HCT116 (cell line): ENCODE data around the gene TMEM151A. TPM values are rescaled to one million over a fixed set of nuclear protein-coding genes. Genes with fewer than 3 reads are reported as not detected.
A peak's percentile ranks its signal among the peaks of the same experiment; 100 is the strongest.

ENCODE experiments used
- ATAC-seq: fragments of 200-7000 bp; cut with Tn5 transposase; 2 replicates; pipeline ENCODE4 v1.9.1; 2020; ENCODE audit warnings: mild to moderate bottlenecking, moderate library complexity
- BruUV-seq: library from RNA; stranded (reverse); fragments of 400-500 nt; replicated peaks from 2 replicates; lab custom pipeline; 2021; lab: Mats Ljungman, UMichigan
- CTCF ChIA-PET: fragments of 300-600 bp; sonication (Branson Sonifier 250); formaldehyde crosslinking; loops from one replicate; lab custom pipeline; 2021; ENCODE audit warnings: antibody characterized with exemption; lab: Charles Lee
- POLR2A ChIA-PET: fragments of 300-600, 350-600 bp; sonication (Branson Sonifier 250); formaldehyde crosslinking; loops from one replicate; lab custom pipeline; 2021; ENCODE audit warnings: antibody characterized with exemption; lab: Charles Lee
- RAD21 ChIA-PET, 2 experiments: fragments of 300-600 bp; sonication (Branson Sonifier 250); formaldehyde crosslinking; loops; one replicate each; lab custom pipeline; 2023; ENCODE audit warnings: low total read pairs in 2 of 2; ENCODE audit not compliant: uncharacterized antibody in 2 of 2, unreplicated experiment in 2 of 2, low non-redundant PET in 1 of 2; lab: Charles Lee
- DNase-seq: peaks from one replicate; pipeline ENCODE4 v3.0.0-alpha.2; 2010; ENCODE audit warnings: low read depth, low spot score
- H2AFZ ChIP-seq: fragments of 200-600 bp; shearing (Covaris generic), sonication (generic); 2 replicates; pipeline ENCODE4 v1.6.1; 2017; ENCODE audit warnings: low read depth, mixed run types, mixed read lengths, antibody characterized with exemption, low read length; ENCODE audit not compliant: poor library complexity, severe bottlenecking
- H3K27ac ChIP-seq: 2 replicates; pipeline ENCODE4 v1.5.1; 2012; ENCODE audit warnings: low read depth, low read length
- H3K27me3 ChIP-seq: fragments of 200-600 bp; sonication (generic); 2 replicates; pipeline ENCODE4 v1.6.1; 2016; ENCODE audit warnings: mixed run types, low read length, mixed read lengths; ENCODE audit not compliant: insufficient read depth
- H3K36me3 ChIP-seq, 2 experiments: fragments of 200-500 bp in 1 of 2; fragments of 200-600 bp in 1 of 2; sonication (Bioruptor generic) in 1 of 2; sonication (generic) in 1 of 2; 2 replicates each; pipeline versions ENCODE4 v1.5.1 to v1.6.1; 2014 to 2016; ENCODE audit warnings: low read length in 2 of 2, inconsistent platforms in 1 of 2, mixed read lengths in 1 of 2, mixed run types in 1 of 2; ENCODE audit not compliant: insufficient read depth in 2 of 2, control insufficient read depth in 1 of 2
- H3K4me1 ChIP-seq, 2 experiments: fragments of 200-600 bp in 1 of 2; sonication (generic) in 1 of 2; 2 replicates each; pipeline versions ENCODE4 v1.5.1 to v1.6.1; 2012 to 2017; ENCODE audit warnings: low read length in 2 of 2, inconsistent platforms in 1 of 2, mild to moderate bottlenecking in 1 of 2, mixed read lengths in 1 of 2, mixed run types in 1 of 2, moderate library complexity in 1 of 2; ENCODE audit not compliant: insufficient read depth in 2 of 2, control insufficient read depth in 1 of 2
- H3K4me2 ChIP-seq: fragments of 200-600 bp; sonication (generic); 2 replicates; pipeline ENCODE4 v1.6.1; 2017; ENCODE audit warnings: mixed run types, low read length, mixed read lengths
- H3K4me3 ChIP-seq, 2 experiments: fragments of 200-600 bp in 1 of 2; sonication (generic) in 1 of 2; replicated peaks in 1 of 2; 2 replicates each; pipeline ENCODE4 v1.5.1; 2011 to 2016; ENCODE audit warnings: low read length in 2 of 2, control low read depth in 1 of 2, low read depth in 1 of 2, mild to moderate bottlenecking in 1 of 2, mixed read lengths in 1 of 2, mixed run types in 1 of 2
- H3K79me2 ChIP-seq: fragments of 200-600 bp; sonication (generic); 2 replicates; pipeline ENCODE4 v1.6.1; 2017; ENCODE audit warnings: mild to moderate bottlenecking, mixed run types, low read length, moderate library complexity, mixed read lengths; ENCODE audit not compliant: insufficient read depth
- H3K9ac ChIP-seq: fragments of 200-600 bp; sonication (generic); 2 replicates; pipeline ENCODE4 v1.6.1; 2016; ENCODE audit warnings: low read length, mixed read lengths
- H3K9me2 ChIP-seq: fragments of 200-600 bp; sonication (generic), shearing (Covaris generic); 2 replicates; pipeline ENCODE4 v1.6.1; 2017; ENCODE audit warnings: mixed run types, mild to moderate bottlenecking, moderate library complexity; ENCODE audit not compliant: insufficient read depth
- H3K9me3 ChIP-seq, 2 experiments: fragments of 200-500 bp in 1 of 2; fragments of 200-600 bp in 1 of 2; sonication (Bioruptor generic) in 1 of 2; sonication (generic) in 1 of 2; 2 replicates each; pipeline ENCODE4 v1.6.1; 2014 to 2017; ENCODE audit warnings: low read length in 2 of 2, mixed read lengths in 2 of 2, inconsistent platforms in 1 of 2, low read depth in 1 of 2, mild to moderate bottlenecking in 1 of 2, mixed run types in 1 of 2, moderate library complexity in 1 of 2; ENCODE audit not compliant: control insufficient read depth in 1 of 2, insufficient read depth in 1 of 2
- H4K20me1 ChIP-seq: fragments of 200-600 bp; sonication (generic), shearing (Covaris generic); 2 replicates; pipeline ENCODE4 v1.6.1; 2017; ENCODE audit warnings: mixed run types, mild to moderate bottlenecking, moderate library complexity; ENCODE audit not compliant: insufficient read depth
- CTCF ChIP-seq, 3 experiments: fragments of 200-600 bp in 1 of 3; sonication (generic) in 1 of 3; IDR thresholded peaks in 2 of 3; conservative IDR thresholded peaks in 1 of 3; 2 replicates each; pipeline ENCODE4 v1.5.1; 2012 to 2017; ENCODE audit warnings: low read depth in 2 of 3, low read length in 2 of 3, antibody characterized with exemption in 1 of 3, borderline replicate concordance in 1 of 3, control low read depth in 1 of 3, mild to moderate bottlenecking in 1 of 3, mixed read lengths in 1 of 3, mixed run types in 1 of 3, moderate library complexity in 1 of 3; ENCODE audit not compliant: insufficient read depth in 1 of 3
- ELF1 ChIP-seq: IDR thresholded peaks from 2 replicates; pipeline ENCODE4 v1.6.1; 2012; ENCODE audit warnings: low read depth, borderline replicate concordance
- MAX ChIP-seq: IDR thresholded peaks from 2 replicates; pipeline ENCODE4 v1.6.1; 2012
- POLR2AphosphoS5 ChIP-seq: IDR thresholded peaks from 2 replicates; pipeline ENCODE4 v1.6.1; 2011; ENCODE audit warnings: mild to moderate bottlenecking, low read depth, low read length, moderate library complexity
- RAD21 ChIP-seq: IDR thresholded peaks from 2 replicates; pipeline ENCODE4 v1.6.1; 2012; ENCODE audit warnings: low read depth, mild to moderate bottlenecking
- REST ChIP-seq: IDR thresholded peaks from 2 replicates; pipeline ENCODE4 v1.6.1; 2012; ENCODE audit warnings: low read depth
- ZFX ChIP-seq: fragments of 450-650 bp; IDR thresholded peaks from 2 replicates; pipeline ENCODE4 v1.6.1; 2017
- ZNF274 ChIP-seq: fragments of 200-500 bp; sonication (Bioruptor generic); IDR thresholded peaks from 2 replicates; pipeline ENCODE4 v1.6.1; 2014; ENCODE audit warnings: mild to moderate bottlenecking, low read depth, low read length, inconsistent platforms
- intact Hi-C: fragments of 100-400 bp; cut with micrococcal nuclease; formaldehyde crosslinking; loops from 2 replicates; pipeline ENCODE4 v1.10.0; 2022
- total RNA-seq: library from RNA; stranded (reverse); gene quantifications from one replicate; pipeline ENCODE4 v1.2.1, GENCODE V29; 2021; ENCODE audit not compliant: unreplicated experiment

Gene TMEM151A
- total RNA-seq, 1 experiment from 2014 or later: 5.9 TPM

- ATAC-seq (peak; percentile 89), DNase-seq (peak; percentile 91)
- H3K4me3 ChIP-seq: no peak overlapping the region
- H3K27ac ChIP-seq: peak overlapping the region; percentile 31; the same call in 1 of the 2 replicates
- RAD21 ChIA-PET: no interaction called here
- peaks cover 9% of the 10 kb centered on the region; the same call in 1 of the 2 replicates for H3K79me2 ChIP-seq
- H3K4me2 ChIP-seq: peak overlapping the region; percentile 30
- intact Hi-C loops: no loop called here
- no peaks in the 10 kb centered on the region for H3K9me2 ChIP-seq
- H3K4me1 ChIP-seq: peaks cover 3 to 29% of the 10 kb centered on the region in 2 experiments; a peak in 3 of 4 replicates
- TF ChIP-seq MAX: no peak
- no peak for TF ChIP-seq REST
- TF ChIP-seq ZNF274: no peak
- no peak for TF ChIP-seq ELF1
- peak; percentile 23; the same call in 1 of the 2 replicates for TF ChIP-seq ZFX
- no peak for TF ChIP-seq RAD21
- TF ChIP-seq POLR2AphosphoS5: peak; percentile 55
- TF ChIP-seq CTCF (IDR thresholded peaks at IDR 0.05 in 2 of 3, conservative IDR thresholded peaks at IDR 0.05 in 1 of 3; ENCODE audit: borderline replicate concordance in 1 of 3, insufficient read depth in 1 of 3, low read depth in 2 of 3, low read length in 2 of 3): peak in 2 of 3 experiments; percentile 88 to 96; a peak in 4 of 6 replicates
- no peaks in the 10 kb centered on the region for H3K9me3 ChIP-seq
- no TSS peak for BruUV-seq
- peak overlapping the region; percentile 38; the same call in 1 of the 2 replicates for H3K9ac ChIP-seq
- CTCF ChIA-PET: interaction anchor here (0.6 to 3.0 kb wide), 10 partner anchors 8 to 104 kb away, joined by 3 to 17 read pairs (median 4); partner anchors contain the start of genes RAB1B and TMEM151A
- no peaks in the 10 kb centered on the region for H3K36me3 ChIP-seq
- no peaks in the 10 kb centered on the region for H3K27me3 ChIP-seq
- POLR2A ChIA-PET: no interaction called here
- no peak overlapping the region for H2AFZ ChIP-seq
- no peaks in the 10 kb centered on the region for H4K20me1 ChIP-seq
These were observed 8.9 kb upstream of the TMEM151A start for GRCh38 chr11:66282468-66283455.
